ENCODE measurements around the gene B4GALT3.
A peak's percentile ranks its signal among the peaks of the same experiment; 100 is the strongest.

The B4GALT3 gene

GRCh38 chr1:161206411-161207140, 29.3 kb upstream of the B4GALT3 start:
- no peak for DNase-seq (ENCODE audit: low read depth)

GRCh38 chr1:161201836-161202712, 24.8 kb upstream of the B4GALT3 start, which contains the start of gene NDUFS2:
NDUFS2 (plus strand) TSS chr1:161202367; CDS start chr1:161202386, 19 bp downstream.
- DNase-seq (ENCODE audit: low read depth), result peak; percentile 95

- DNase-seq (ENCODE audit: low read depth), result no peak
These were observed 23.9 kb upstream of the B4GALT3 start for GRCh38 chr1:161200992-161201835.

GRCh38 chr1:161200421-161200991, 23.2 kb upstream of the B4GALT3 start:
- no peak for DNase-seq (ENCODE audit: low read depth)

- no peak for DNase-seq (ENCODE audit: low read depth)
These were observed 22.3 kb upstream of the B4GALT3 start for GRCh38 chr1:161199506-161200139.

- no peak for DNase-seq (ENCODE audit: low read depth)
These were observed 21.7 kb upstream of the B4GALT3 start, which contains the start of gene ADAMTS4 for GRCh38 chr1:161198897-161199431. ADAMTS4 (minus strand) TSS chr1:161199054; CDS start chr1:161198627, 427 bp downstream.

- no peak for DNase-seq (ENCODE audit: low read depth)
These were observed 21.0 kb upstream of the B4GALT3 start for GRCh38 chr1:161198194-161198896.

- no peak for DNase-seq (ENCODE audit: low read depth)
These were observed 20.4 kb upstream of the B4GALT3 start for GRCh38 chr1:161197560-161198193.

- no peak for DNase-seq (ENCODE audit: low read depth)
These were observed 19.5 kb upstream of the B4GALT3 start for GRCh38 chr1:161196521-161197451.

GRCh38 chr1:161196111-161196510, 18.8 kb upstream of the B4GALT3 start:
- no peak for DNase-seq (ENCODE audit: low read depth)

GRCh38 chr1:161195171-161195570, 17.9 kb upstream of the B4GALT3 start:
- no peak for DNase-seq (ENCODE audit: low read depth)

- DNase-seq (ENCODE audit: low read depth), result no peak
These were observed 16.4 kb upstream of the B4GALT3 start for GRCh38 chr1:161193561-161194235.

- DNase-seq (ENCODE audit: low read depth), result peak; percentile 49
These were observed 15.5 kb upstream of the B4GALT3 start for GRCh38 chr1:161192476-161193465.

- DNase-seq (ENCODE audit: low read depth), result no peak
These were observed 14.7 kb upstream of the B4GALT3 start for GRCh38 chr1:161191971-161192370.

GRCh38 chr1:161190962-161191521, 13.7 kb upstream of the B4GALT3 start:
- no peak for DNase-seq (ENCODE audit: low read depth)

- DNase-seq (ENCODE audit: low read depth), result no peak
These were observed 11.7 kb upstream of the B4GALT3 start for GRCh38 chr1:161189036-161189435.
